Measurements from ENCODE around the gene P2RX6. TPM values are rescaled to one million over a fixed set of nuclear protein-coding genes. Genes with fewer than 3 reads are reported as not detected.
A peak's percentile ranks its signal among the peaks of the same experiment; 100 is the strongest.

P2RX6 gene
- total RNA-seq, 1 donor from 2014 or later, result 0.07 TPM

GRCh38 chr22:20983081-20983771 is 31.7 kb upstream of the P2RX6 start:
- Mint-ChIP-seq H3K27ac (peak overlapping the region; percentile 80), H3K4me1 (ENCODE audit: low read depth) (peaks cover 32% of the 10 kb centered on the region), H3K9me3 (peaks cover 9% of the 10 kb centered on the region), H3K27me3 (ENCODE audit: low read depth) (no peaks in the 10 kb centered on the region), H3K4me3 (ENCODE audit: low read depth) (peak overlapping the region; percentile 94), H3K36me3 (ENCODE audit: low read depth) (peaks cover 26% of the 10 kb centered on the region)
- DNase-seq (ENCODE audit: low spot score), result no peak
- intact Hi-C loops (cut with micrococcal nuclease), result no loop called here

GRCh38 chr22:20985720-20986119 is 29.2 kb upstream of the P2RX6 start:
- H3K27ac Mint-ChIP-seq, result no peak overlapping the region
- no peaks in the 10 kb centered on the region for H3K9me3 Mint-ChIP-seq
- no peaks in the 10 kb centered on the region for H3K27me3 Mint-ChIP-seq (ENCODE audit: low read depth)
- peaks cover 27% of the 10 kb centered on the region for H3K36me3 Mint-ChIP-seq (ENCODE audit: low read depth)
- H3K4me3 Mint-ChIP-seq (ENCODE audit: low read depth), result no peak overlapping the region
- peaks cover 18% of the 10 kb centered on the region for H3K4me1 Mint-ChIP-seq (ENCODE audit: low read depth)
- DNase-seq (ENCODE audit: low spot score), result no peak
- intact Hi-C loops (cut with micrococcal nuclease), result no loop called here

GRCh38 chr22:20986365-20986764 is 28.6 kb upstream of the P2RX6 start:
- no peak for DNase-seq (ENCODE audit: low spot score)
- H3K4me3 Mint-ChIP-seq (ENCODE audit: low read depth), result no peak overlapping the region
- H3K27ac Mint-ChIP-seq, result no peak overlapping the region
- no peaks in the 10 kb centered on the region for H3K9me3 Mint-ChIP-seq
- H3K4me1 Mint-ChIP-seq (ENCODE audit: low read depth), result peaks cover 12% of the 10 kb centered on the region
- H3K27me3 Mint-ChIP-seq (ENCODE audit: low read depth), result no peaks in the 10 kb centered on the region
- H3K36me3 Mint-ChIP-seq (ENCODE audit: low read depth), result peaks cover 33% of the 10 kb centered on the region
- intact Hi-C loops (cut with micrococcal nuclease), result no loop called here

DNA sequence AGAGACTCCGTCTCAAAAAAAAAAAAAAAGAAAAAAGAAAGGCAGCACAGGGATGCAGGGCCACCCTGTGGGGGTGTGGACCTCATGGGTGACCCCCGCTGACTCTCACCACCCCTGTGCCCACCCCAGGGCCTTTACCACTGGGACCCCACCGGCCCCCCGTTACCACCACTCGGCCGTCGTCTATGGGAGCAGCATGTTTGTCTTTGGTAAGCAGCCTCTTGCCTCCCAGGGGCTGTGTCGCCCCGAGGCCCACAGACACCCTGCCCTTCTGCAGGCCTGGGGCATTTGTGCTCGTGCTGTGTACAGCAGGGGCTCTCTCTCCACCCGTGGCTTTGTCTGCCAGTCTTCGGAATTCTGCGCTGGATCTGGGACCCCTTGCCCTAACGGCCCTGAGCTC is 27.6 kb upstream of the P2RX6 start:
- H3K36me3 Mint-ChIP-seq (ENCODE audit: low read depth), result peaks cover 33% of the 10 kb centered on the region
- no peak overlapping the region for H3K27ac Mint-ChIP-seq
- no peaks in the 10 kb centered on the region for H3K9me3 Mint-ChIP-seq
- H3K4me3 Mint-ChIP-seq (ENCODE audit: low read depth), result no peak overlapping the region
- intact Hi-C loops (cut with micrococcal nuclease), result no loop called here
- H3K27me3 Mint-ChIP-seq (ENCODE audit: low read depth), result no peaks in the 10 kb centered on the region
- peaks cover 9% of the 10 kb centered on the region for H3K4me1 Mint-ChIP-seq (ENCODE audit: low read depth)
- no peak for DNase-seq (ENCODE audit: low spot score)

GRCh38 chr22:20988573-20989322 is 26.2 kb upstream of the P2RX6 start:
- intact Hi-C loops (cut with micrococcal nuclease), result no loop called here
- Mint-ChIP-seq H3K36me3 (ENCODE audit: low read depth) (peaks cover 35% of the 10 kb centered on the region), H3K4me3 (ENCODE audit: low read depth) (no peak overlapping the region), H3K27ac (no peak overlapping the region), H3K27me3 (ENCODE audit: low read depth) (no peaks in the 10 kb centered on the region), H3K9me3 (no peaks in the 10 kb centered on the region), H3K4me1 (ENCODE audit: low read depth) (peaks cover under 1% of the 10 kb centered on the region)
- no peak for DNase-seq (ENCODE audit: low spot score)

DNA sequence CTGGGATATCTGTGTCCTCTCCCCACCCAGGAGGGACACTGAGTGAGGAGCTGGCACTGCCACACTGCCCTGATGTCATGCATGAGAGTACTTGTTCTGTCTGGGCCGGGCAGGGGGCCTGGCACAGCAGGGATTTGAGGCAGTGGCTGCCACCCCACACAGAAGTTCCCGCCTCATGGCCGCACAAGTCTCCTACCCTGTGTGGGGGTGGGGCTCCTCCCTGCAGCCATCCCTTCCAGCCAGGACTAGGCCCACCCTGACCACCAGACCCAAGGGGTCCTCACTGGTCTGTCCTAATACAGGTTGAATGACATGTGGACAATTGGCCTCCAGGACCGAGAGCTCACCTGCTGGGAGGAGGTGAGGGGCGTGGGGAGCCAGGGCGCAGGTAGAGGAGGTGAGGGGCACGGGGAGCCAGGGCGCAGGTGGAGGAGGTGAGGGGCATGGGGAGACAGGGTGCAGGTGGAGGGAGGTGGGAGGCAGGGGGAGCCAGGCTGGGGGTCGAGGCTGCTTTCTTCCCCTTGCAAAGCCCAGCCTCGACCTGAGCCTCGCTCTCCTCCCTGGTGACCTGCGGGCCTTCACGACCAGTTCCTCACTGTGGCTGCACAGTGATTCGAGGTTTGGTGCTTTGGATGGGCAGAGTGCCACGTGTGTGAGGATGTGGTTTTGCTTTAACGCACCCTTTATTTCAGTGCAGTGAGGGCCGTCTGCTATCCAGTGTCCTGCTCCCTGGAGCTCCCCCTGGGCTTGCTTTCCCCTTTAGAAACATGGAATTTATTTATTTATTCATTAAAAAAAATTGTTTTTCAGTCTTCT is 25.4 kb upstream of the P2RX6 start:
- intact Hi-C loops (cut with micrococcal nuclease), result no loop called here
- Mint-ChIP-seq H3K36me3 (ENCODE audit: low read depth) (peaks cover 30% of the 10 kb centered on the region), H3K4me3 (ENCODE audit: low read depth) (no peak overlapping the region), H3K9me3 (no peaks in the 10 kb centered on the region), H3K27me3 (ENCODE audit: low read depth) (no peaks in the 10 kb centered on the region), H3K4me1 (ENCODE audit: low read depth) (no peaks in the 10 kb centered on the region), H3K27ac (no peak overlapping the region)
- no peak for DNase-seq (ENCODE audit: low spot score)

DNA sequence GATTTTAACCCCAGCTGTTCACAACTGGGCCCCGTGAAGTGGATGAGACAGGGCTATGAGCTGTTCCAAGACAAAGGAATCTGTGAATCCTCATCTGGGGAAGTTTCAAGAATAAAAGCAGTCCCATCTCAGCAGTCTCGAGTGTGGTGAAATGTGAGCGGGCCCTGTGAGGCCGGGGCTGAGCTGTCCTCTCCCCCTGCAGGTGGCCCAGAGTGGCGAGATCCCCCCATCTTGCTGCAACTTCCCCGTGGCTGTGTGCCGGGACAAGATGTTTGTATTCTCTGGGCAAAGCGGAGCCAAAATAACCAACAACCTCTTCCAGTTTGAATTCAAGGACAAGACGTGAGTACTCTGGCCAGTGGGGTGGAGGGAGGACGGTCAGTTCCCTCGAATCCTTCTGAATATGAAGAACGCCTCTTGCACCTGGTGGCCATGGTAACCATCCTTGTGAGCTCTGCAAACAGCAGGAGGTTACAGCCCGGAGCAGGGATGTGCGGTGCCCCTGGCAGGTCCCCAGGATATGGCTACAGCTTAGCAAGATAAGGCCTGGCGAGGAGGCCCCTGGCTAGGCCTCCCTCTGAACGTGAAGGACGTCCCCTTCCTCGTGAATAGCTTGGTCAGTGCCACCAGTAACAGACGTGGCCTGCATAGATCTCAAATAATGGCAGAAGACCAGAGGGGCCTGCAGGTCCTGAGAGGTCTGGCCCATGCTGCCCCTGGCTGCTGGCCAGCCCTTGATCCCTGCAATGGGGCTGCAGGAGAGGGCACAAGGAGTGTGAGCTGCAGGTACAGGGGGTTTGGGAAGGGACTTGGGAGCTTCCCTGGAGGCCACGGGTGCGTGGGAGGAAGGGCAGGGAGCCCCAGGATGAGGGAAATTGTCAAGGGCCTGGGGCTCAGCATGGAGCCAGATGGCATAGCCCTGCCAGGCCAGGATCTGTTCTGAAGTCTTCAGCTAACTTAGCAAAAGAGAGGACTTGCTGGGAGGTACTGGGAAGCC is 24.5 kb upstream of the P2RX6 start:
- Mint-ChIP-seq H3K27ac (no peak overlapping the region), H3K4me3 (ENCODE audit: low read depth) (no peak overlapping the region), H3K4me1 (ENCODE audit: low read depth) (no peaks in the 10 kb centered on the region), H3K36me3 (ENCODE audit: low read depth) (peaks cover 32% of the 10 kb centered on the region), H3K9me3 (no peaks in the 10 kb centered on the region), H3K27me3 (ENCODE audit: low read depth) (no peaks in the 10 kb centered on the region)
- intact Hi-C loops (cut with micrococcal nuclease), result no loop called here
- DNase-seq (ENCODE audit: low spot score), result no peak

DNA sequence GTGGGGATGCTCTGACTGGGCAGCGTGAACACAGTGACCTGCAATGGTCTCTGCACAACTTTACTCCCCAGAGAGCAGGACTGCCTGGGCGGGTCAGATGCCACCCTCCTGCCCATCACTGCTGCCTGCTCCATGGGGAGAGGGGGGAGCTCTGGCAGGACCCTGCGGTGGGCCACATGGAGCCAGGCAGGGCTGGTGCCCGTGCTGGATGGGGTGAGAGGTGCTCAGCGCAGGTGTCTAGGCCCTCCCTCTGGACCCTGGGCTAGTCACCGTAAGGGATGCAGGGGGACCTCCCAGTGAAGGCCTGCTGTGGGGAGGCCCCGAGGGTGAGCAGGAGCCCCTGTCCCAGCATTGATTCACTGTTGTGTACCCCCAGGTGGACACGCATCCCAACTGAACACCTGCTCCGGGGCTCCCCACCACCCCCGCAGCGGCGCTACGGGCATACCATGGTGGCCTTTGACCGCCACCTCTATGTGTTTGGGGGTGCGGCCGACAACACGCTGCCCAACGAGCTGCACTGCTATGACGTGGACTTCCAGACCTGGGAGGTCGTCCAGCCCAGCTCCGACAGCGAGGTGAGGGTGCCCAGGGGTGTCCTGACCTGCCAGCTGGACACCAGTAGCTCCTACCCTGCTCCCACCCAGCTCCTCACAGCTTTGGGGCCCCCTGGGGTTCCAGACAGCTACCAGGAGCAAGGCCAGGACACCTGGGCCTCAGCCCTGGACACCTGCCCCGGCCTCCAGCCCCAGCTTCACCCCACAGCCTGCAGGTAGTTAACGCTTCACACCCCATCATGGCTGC is 23.5 kb upstream of the P2RX6 start:
- DNase-seq (ENCODE audit: low spot score), result no peak
- H3K4me3 Mint-ChIP-seq (ENCODE audit: low read depth), result no peak overlapping the region
- H3K9me3 Mint-ChIP-seq, result no peaks in the 10 kb centered on the region
- H3K4me1 Mint-ChIP-seq (ENCODE audit: low read depth), result no peaks in the 10 kb centered on the region
- no peak overlapping the region for H3K27ac Mint-ChIP-seq
- H3K27me3 Mint-ChIP-seq (ENCODE audit: low read depth), result no peaks in the 10 kb centered on the region
- intact Hi-C loops (cut with micrococcal nuclease), result no loop called here
- H3K36me3 Mint-ChIP-seq (ENCODE audit: low read depth), result peaks cover 24% of the 10 kb centered on the region

- no peaks in the 10 kb centered on the region for H3K27me3 Mint-ChIP-seq (ENCODE audit: low read depth)
- H3K4me3 Mint-ChIP-seq (ENCODE audit: low read depth), result no peak overlapping the region
- no peak overlapping the region for H3K27ac Mint-ChIP-seq
- H3K4me1 Mint-ChIP-seq (ENCODE audit: low read depth), result no peaks in the 10 kb centered on the region
- intact Hi-C loops (cut with micrococcal nuclease), result no loop called here
- no peak for DNase-seq (ENCODE audit: low spot score)
- no peaks in the 10 kb centered on the region for H3K9me3 Mint-ChIP-seq
- peaks cover 21% of the 10 kb centered on the region for H3K36me3 Mint-ChIP-seq (ENCODE audit: low read depth)
Measured at GRCh38 chr22:20992056-20992442, 22.9 kb upstream of the P2RX6 start.

DNA sequence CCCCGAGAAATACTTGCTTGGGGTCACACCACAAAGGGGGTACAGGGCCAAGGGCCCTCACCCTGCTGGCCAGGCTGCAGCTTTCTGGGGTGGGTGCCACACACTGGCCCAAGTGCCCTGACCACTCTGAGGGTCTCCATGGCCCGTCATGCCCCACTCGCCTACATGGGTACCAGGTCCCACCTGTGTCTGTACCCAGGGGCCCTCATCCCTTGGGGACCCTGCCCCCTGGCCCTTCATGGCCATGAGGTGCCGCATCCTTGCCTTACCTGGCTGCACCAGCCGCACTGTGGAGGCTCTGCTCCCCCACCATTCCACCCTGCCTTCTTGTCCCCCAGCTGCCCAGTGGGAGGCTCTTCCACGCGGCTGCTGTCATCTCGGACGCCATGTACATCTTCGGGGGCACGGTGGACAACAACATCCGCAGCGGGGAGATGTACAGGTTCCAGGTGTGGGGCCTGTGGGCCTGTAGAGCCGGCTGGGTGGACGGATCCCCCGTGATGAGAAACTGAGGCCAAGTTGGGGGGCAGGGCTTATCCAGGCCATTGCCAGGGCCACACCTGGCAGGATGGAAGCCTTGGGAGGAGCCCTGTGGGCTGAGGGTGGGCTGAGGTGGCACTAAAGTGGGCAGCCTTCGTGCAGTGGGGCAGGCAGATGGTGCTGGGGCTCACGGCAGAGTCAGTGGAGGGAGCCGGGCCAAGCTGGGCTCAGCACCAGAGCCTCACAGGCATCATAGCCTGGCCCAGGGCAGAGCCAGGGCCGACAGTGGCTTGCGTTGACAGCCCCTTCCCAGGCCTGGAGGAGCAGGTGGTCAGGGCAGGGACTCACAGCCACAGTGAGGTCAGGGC is 22.3 kb upstream of the P2RX6 start:
- no peak overlapping the region for H3K27ac Mint-ChIP-seq
- no peaks in the 10 kb centered on the region for H3K9me3 Mint-ChIP-seq
- H3K27me3 Mint-ChIP-seq (ENCODE audit: low read depth), result no peaks in the 10 kb centered on the region
- no peak overlapping the region for H3K4me3 Mint-ChIP-seq (ENCODE audit: low read depth)
- intact Hi-C loops (cut with micrococcal nuclease), result no loop called here
- no peak for DNase-seq (ENCODE audit: low spot score)
- no peaks in the 10 kb centered on the region for H3K4me1 Mint-ChIP-seq (ENCODE audit: low read depth)
- H3K36me3 Mint-ChIP-seq (ENCODE audit: low read depth), result peaks cover 20% of the 10 kb centered on the region
